HCT116 (cell line): ENCODE results near the gene CLEC3B.

Experiments
- EGR1 ChIP-seq: IDR thresholded peaks from 2 replicates; pipeline ENCODE4 v1.6.1; 2012; ENCODE audit warnings: low read depth
- EZH2 ChIP-seq: fragments of 200-600 bp; sonication (generic); IDR thresholded peaks from 2 replicates; pipeline ENCODE4 v1.6.1; 2017; ENCODE audit warnings: antibody characterized with exemption, mixed run types
- EZH2phosphoT487 ChIP-seq: fragments of 200-600 bp; IDR thresholded peaks from 2 replicates; pipeline ENCODE4 v1.6.1; 2018; ENCODE audit warnings: antibody characterized with exemption, borderline replicate concordance
- FOSL1 ChIP-seq: IDR thresholded peaks from 2 replicates; pipeline ENCODE4 v1.6.1; 2012; ENCODE audit warnings: low read depth
- POLR2A ChIP-seq: IDR thresholded peaks from 2 replicates; pipeline ENCODE4 v1.7.0; 2011; ENCODE audit warnings: borderline replicate concordance; ENCODE audit not compliant: insufficient read depth, insufficient read length; ENCODE audit errors: extremely low read depth
- POLR2AphosphoS5 ChIP-seq: IDR thresholded peaks from 2 replicates; pipeline ENCODE4 v1.6.1; 2011; ENCODE audit warnings: mild to moderate bottlenecking, low read depth, low read length, moderate library complexity
- TF ChIP-seq, protein P1 (sequence below): IDR thresholded peaks from 2 replicates; pipeline ENCODE4 v1.6.1; 2011; ENCODE audit warnings: mild to moderate bottlenecking, low read length, moderate library complexity; ENCODE audit not compliant: insufficient replicate concordance; ENCODE audit errors: extremely low read depth
- TF ChIP-seq, protein P2 (sequence below), 3 experiments: fragments of 200-600 bp in 1 of 3; sonication (generic) in 1 of 3; IDR thresholded peaks in 2 of 3; conservative IDR thresholded peaks in 1 of 3; 2 replicates each; pipeline ENCODE4 v1.5.1; 2012 to 2017; ENCODE audit warnings: low read depth in 2 of 3, low read length in 2 of 3, antibody characterized with exemption in 1 of 3, borderline replicate concordance in 1 of 3, control low read depth in 1 of 3, mild to moderate bottlenecking in 1 of 3, mixed read lengths in 1 of 3, mixed run types in 1 of 3, moderate library complexity in 1 of 3; ENCODE audit not compliant: insufficient read depth in 1 of 3
- TF ChIP-seq, protein P3 (sequence below): IDR thresholded peaks from 2 replicates; pipeline ENCODE4 v1.6.1; 2012; ENCODE audit warnings: low read depth

DNA sequence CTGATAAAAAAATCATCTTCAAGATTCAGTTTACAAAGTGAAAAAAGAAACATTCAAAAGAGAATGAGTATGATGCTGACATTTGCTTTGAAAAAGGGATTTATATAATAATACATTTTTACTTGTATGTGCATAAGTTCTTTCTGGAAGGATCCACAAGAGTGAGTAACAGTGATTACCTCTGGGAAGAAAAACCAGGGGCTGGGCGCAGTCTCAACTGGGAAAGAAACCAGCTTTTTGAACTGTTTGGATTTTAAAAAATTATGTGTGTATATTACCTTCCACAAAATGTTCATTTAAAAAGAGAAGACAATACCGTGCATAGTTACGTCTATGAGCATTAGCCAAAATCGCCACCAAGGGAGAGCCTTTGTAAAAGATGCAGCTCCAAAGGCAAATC is 1.3 kb downstream of the CLEC3B start:
- TF ChIP-seq, protein P1, sequence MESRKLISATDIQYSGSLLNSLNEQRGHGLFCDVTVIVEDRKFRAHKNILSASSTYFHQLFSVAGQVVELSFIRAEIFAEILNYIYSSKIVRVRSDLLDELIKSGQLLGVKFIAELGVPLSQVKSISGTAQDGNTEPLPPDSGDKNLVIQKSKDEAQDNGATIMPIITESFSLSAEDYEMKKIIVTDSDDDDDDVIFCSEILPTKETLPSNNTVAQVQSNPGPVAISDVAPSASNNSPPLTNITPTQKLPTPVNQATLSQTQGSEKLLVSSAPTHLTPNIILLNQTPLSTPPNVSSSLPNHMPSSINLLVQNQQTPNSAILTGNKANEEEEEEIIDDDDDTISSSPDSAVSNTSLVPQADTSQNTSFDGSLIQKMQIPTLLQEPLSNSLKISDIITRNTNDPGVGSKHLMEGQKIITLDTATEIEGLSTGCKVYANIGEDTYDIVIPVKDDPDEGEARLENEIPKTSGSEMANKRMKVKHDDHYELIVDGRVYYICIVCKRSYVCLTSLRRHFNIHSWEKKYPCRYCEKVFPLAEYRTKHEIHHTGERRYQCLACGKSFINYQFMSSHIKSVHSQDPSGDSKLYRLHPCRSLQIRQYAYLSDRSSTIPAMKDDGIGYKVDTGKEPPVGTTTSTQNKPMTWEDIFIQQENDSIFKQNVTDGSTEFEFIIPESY = no peak
- TF ChIP-seq EZH2 (no peak), FOSL1 (no peak), EZH2phosphoT487 (no peak), EGR1 (no peak), POLR2AphosphoS5 (no peak), POLR2A (no peak)
- TF ChIP-seq, protein P2, sequence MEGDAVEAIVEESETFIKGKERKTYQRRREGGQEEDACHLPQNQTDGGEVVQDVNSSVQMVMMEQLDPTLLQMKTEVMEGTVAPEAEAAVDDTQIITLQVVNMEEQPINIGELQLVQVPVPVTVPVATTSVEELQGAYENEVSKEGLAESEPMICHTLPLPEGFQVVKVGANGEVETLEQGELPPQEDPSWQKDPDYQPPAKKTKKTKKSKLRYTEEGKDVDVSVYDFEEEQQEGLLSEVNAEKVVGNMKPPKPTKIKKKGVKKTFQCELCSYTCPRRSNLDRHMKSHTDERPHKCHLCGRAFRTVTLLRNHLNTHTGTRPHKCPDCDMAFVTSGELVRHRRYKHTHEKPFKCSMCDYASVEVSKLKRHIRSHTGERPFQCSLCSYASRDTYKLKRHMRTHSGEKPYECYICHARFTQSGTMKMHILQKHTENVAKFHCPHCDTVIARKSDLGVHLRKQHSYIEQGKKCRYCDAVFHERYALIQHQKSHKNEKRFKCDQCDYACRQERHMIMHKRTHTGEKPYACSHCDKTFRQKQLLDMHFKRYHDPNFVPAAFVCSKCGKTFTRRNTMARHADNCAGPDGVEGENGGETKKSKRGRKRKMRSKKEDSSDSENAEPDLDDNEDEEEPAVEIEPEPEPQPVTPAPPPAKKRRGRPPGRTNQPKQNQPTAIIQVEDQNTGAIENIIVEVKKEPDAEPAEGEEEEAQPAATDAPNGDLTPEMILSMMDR (IDR thresholded peaks at IDR 0.05 in 2 of 3, conservative IDR thresholded peaks at IDR 0.05 in 1 of 3; ENCODE audit: borderline replicate concordance in 1 of 3, insufficient read depth in 1 of 3, low read depth in 2 of 3, low read length in 2 of 3) = no peak
- TF ChIP-seq, protein P3, sequence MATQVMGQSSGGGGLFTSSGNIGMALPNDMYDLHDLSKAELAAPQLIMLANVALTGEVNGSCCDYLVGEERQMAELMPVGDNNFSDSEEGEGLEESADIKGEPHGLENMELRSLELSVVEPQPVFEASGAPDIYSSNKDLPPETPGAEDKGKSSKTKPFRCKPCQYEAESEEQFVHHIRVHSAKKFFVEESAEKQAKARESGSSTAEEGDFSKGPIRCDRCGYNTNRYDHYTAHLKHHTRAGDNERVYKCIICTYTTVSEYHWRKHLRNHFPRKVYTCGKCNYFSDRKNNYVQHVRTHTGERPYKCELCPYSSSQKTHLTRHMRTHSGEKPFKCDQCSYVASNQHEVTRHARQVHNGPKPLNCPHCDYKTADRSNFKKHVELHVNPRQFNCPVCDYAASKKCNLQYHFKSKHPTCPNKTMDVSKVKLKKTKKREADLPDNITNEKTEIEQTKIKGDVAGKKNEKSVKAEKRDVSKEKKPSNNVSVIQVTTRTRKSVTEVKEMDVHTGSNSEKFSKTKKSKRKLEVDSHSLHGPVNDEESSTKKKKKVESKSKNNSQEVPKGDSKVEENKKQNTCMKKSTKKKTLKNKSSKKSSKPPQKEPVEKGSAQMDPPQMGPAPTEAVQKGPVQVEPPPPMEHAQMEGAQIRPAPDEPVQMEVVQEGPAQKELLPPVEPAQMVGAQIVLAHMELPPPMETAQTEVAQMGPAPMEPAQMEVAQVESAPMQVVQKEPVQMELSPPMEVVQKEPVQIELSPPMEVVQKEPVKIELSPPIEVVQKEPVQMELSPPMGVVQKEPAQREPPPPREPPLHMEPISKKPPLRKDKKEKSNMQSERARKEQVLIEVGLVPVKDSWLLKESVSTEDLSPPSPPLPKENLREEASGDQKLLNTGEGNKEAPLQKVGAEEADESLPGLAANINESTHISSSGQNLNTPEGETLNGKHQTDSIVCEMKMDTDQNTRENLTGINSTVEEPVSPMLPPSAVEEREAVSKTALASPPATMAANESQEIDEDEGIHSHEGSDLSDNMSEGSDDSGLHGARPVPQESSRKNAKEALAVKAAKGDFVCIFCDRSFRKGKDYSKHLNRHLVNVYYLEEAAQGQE = no peak
